HG03045 (cell line): ENCODE data around the gene PLCB4.

Experiments used
- ATAC-seq: cut with Tn5 transposase; IDR thresholded peaks from one replicate; pipeline ENCODE4 v1.9.1; 2021; ENCODE audit warnings: mild to moderate bottlenecking, moderate library complexity; ENCODE audit not compliant: unreplicated experiment

Gene PLCB4

GRCh38 chr20:9059931-9060330 is 9.0 kb upstream of the PLCB4 start:
- no peak for ATAC-seq

- ATAC-seq: no peak
Observed at GRCh38 chr20:9061434-9061833, 7.5 kb upstream of the PLCB4 start.

GRCh38 chr20:9062066-9062465 is 6.8 kb upstream of the PLCB4 start:
- no peak for ATAC-seq

GRCh38 chr20:9066191-9066590 is 2.7 kb upstream of the PLCB4 start:
- no peak for ATAC-seq

GRCh38 chr20:9068233-9068801 is 570 bp upstream of the PLCB4 start:
- no peak for ATAC-seq

GRCh38 chr20:9070304-9070703 is 1.4 kb downstream of the PLCB4 start:
- no peak for ATAC-seq

- no peak for ATAC-seq
Observed at GRCh38 chr20:9071976-9072726, 3.3 kb downstream of the PLCB4 start.

- ATAC-seq: no peak
Observed at GRCh38 chr20:9072861-9073500, 4.1 kb downstream of the PLCB4 start.

GRCh38 chr20:9075264-9076095 is 6.6 kb downstream of the PLCB4 start:
- no peak for ATAC-seq

- no peak for ATAC-seq
Observed at GRCh38 chr20:9076440-9076839, 7.6 kb downstream of the PLCB4 start.

- ATAC-seq: no peak
Observed at GRCh38 chr20:9078826-9079731, 10.2 kb downstream of the PLCB4 start.

- ATAC-seq: no peak
Observed at GRCh38 chr20:9081423-9081966, 12.6 kb downstream of the PLCB4 start.

GRCh38 chr20:9082741-9083140 is 13.9 kb downstream of the PLCB4 start:
- no peak for ATAC-seq

- no peak for ATAC-seq
Observed at GRCh38 chr20:9087531-9088217, 18.8 kb downstream of the PLCB4 start.

GRCh38 chr20:9088556-9088955 is 19.7 kb downstream of the PLCB4 start:
- no peak for ATAC-seq

- ATAC-seq: no peak
Observed at GRCh38 chr20:9092113-9092512, 23.2 kb downstream of the PLCB4 start.

- no peak for ATAC-seq
Observed at GRCh38 chr20:9092655-9093054, 23.8 kb downstream of the PLCB4 start.

- no peak for ATAC-seq
Observed at GRCh38 chr20:9093218-9093957, 24.5 kb downstream of the PLCB4 start.

GRCh38 chr20:9099372-9099771 is 30.5 kb downstream of the PLCB4 start:
- ATAC-seq: no peak
